ENCODE measurements around the gene CNTNAP5. TPM values are rescaled to one million over a fixed set of nuclear protein-coding genes. Genes with fewer than 3 reads are reported as not detected.

CNTNAP5 gene
- total RNA-seq, 4 donors from 2014 or later: not detected

DNA sequence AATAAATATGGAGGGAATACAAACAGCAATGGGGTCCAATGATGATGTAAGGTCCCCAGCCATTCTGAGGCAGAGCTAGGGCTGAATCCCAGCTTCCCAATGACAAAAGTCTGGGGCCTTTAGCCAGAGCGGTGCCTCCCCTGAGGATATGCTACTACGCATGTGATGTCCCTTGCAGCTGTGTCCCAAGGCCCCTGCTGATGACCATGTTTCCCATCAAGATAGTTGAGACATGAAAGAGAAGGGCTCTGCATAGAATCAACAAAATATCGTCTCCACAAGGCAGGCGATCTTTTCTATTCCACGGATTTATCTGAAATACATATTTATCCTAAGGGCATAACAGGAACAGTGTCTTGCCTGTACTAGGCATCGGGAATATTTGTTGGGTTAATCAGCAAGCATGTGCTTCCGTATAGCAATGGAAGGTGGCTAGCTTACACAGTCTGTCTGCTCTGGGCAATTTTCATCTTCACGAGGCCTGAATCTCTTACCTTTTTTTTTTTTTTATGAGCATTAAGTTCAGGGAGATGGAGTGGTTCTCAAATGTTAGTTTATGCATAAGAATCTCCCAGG, 284.6 kb downstream of the CNTNAP5 start:
- DNase-seq (ENCODE audit: low spot score in 2 of 2): no peak
- Histone ChIP-seq H3K27ac (no peak overlapping the region), H3K4me3 (no peak overlapping the region), H3K4me1 (no peaks in the 10 kb centered on the region), H3K27me3 (no peaks in the 10 kb centered on the region), H3K9me3 (no peaks in the 10 kb centered on the region), H3K36me3 (no peaks in the 10 kb centered on the region)
- TF ChIP-seq, protein P1, sequence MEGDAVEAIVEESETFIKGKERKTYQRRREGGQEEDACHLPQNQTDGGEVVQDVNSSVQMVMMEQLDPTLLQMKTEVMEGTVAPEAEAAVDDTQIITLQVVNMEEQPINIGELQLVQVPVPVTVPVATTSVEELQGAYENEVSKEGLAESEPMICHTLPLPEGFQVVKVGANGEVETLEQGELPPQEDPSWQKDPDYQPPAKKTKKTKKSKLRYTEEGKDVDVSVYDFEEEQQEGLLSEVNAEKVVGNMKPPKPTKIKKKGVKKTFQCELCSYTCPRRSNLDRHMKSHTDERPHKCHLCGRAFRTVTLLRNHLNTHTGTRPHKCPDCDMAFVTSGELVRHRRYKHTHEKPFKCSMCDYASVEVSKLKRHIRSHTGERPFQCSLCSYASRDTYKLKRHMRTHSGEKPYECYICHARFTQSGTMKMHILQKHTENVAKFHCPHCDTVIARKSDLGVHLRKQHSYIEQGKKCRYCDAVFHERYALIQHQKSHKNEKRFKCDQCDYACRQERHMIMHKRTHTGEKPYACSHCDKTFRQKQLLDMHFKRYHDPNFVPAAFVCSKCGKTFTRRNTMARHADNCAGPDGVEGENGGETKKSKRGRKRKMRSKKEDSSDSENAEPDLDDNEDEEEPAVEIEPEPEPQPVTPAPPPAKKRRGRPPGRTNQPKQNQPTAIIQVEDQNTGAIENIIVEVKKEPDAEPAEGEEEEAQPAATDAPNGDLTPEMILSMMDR (IDR thresholded peaks at IDR 0.05): no peak
- TF ChIP-seq POLR2A (IDR thresholded peaks at IDR 0.05): no peak
- TF ChIP-seq POLR2AphosphoS5 (IDR thresholded peaks at IDR 0.05): no peak
- no peak for TF ChIP-seq EP300 (IDR thresholded peaks at IDR 0.05)
- WGBS: 59% methylated on average over 8 of the region's 8 CpGs

DNA sequence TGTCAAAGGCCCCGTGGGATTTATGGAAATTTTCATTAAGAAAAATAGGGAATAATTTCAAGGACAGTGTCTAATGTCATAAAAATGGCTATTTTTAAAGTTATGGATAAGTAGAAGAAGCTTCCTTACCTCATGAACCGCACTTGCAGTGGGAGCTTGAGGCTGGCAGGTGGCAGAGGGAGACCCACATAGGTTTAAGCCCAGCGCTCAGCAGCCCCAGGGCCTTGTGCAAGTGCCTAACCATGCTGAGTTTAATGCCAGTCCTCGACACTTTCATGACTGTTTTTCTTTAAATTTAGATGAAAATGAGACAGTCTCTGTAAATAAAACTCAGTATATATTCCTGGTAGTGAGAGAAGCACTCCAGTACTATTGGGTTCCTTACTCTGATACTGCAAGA, 285.6 kb downstream of the CNTNAP5 start:
- TF ChIP-seq POLR2A (IDR thresholded peaks at IDR 0.05) (no peak), EP300 (IDR thresholded peaks at IDR 0.05) (no peak), POLR2AphosphoS5 (IDR thresholded peaks at IDR 0.05) (no peak)
- TF ChIP-seq, protein P1 (IDR thresholded peaks at IDR 0.05): no peak
- Histone ChIP-seq H3K27ac (no peak overlapping the region), H3K9me3 (no peaks in the 10 kb centered on the region), H3K36me3 (no peaks in the 10 kb centered on the region), H3K27me3 (no peaks in the 10 kb centered on the region), H3K4me1 (no peaks in the 10 kb centered on the region), H3K4me3 (no peak overlapping the region)
- no peak for DNase-seq (ENCODE audit: low spot score in 2 of 2)
- 77% methylated on average over 4 of the region's 4 CpGs for WGBS

DNA sequence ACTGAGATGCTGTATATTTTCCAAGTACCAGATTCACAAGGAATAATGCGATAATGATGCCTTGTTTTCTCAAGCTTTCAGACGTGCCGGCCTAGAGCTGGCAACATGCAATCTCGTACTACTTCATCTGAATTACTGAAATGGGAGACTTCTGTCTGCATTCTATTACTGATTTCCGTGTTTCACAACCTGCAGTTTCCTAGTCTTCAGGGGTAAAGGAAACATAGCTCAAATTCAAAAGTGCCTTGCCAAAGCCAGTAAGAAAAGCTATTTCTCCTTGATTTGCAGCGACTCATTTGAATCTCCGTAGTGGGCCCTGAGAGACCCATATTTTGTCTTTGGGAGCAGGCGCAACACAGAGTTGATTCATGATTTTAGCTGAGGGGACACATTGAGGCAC, 289.0 kb downstream of the CNTNAP5 start:
- Histone ChIP-seq H3K4me1 (no peaks in the 10 kb centered on the region), H3K4me3 (no peak overlapping the region), H3K9me3 (no peaks in the 10 kb centered on the region), H3K27ac (no peak overlapping the region), H3K36me3 (no peaks in the 10 kb centered on the region), H3K27me3 (no peaks in the 10 kb centered on the region)
- WGBS: 87% methylated on average over 8 of the region's 8 CpGs
- DNase-seq (ENCODE audit: low spot score in 2 of 2): no peak
- TF ChIP-seq, protein P1 (IDR thresholded peaks at IDR 0.05): no peak
- TF ChIP-seq EP300 (IDR thresholded peaks at IDR 0.05) (no peak), POLR2A (IDR thresholded peaks at IDR 0.05) (no peak), POLR2AphosphoS5 (IDR thresholded peaks at IDR 0.05) (no peak)

DNA sequence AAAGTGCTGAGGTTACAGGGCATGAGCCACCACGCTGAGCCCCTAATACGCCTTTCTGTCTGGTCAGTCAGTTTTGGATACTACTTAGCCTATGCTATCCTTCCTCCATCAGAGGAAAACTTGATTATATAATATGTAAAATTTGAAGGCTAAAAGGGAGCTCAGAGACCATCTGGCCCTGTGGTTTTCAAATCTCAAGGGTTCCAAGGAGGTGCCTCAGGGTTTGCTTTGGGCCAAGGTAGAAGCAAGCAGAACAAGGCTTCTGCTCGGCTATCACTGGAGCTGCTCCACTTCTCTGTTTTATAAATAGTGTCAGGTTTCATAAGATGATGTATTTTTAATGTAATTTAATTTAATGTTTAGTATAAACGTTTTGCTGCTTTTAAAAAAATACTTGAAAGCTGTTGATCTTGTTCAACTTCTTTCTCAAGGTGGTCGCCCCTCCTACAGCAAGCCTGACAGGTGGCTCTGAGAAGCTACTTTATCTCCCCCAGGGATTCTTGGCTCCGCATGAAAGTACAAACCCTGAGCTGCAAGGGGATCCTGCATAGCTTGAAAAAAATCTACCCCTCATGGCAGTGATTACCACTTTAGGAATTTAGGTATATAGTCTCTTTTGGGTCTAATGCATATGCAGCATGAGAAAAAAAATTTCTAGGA, 290.3 kb downstream of the CNTNAP5 start:
- Histone ChIP-seq H3K27ac (no peak overlapping the region), H3K36me3 (no peaks in the 10 kb centered on the region), H3K9me3 (no peaks in the 10 kb centered on the region), H3K4me3 (no peak overlapping the region), H3K27me3 (no peaks in the 10 kb centered on the region), H3K4me1 (no peaks in the 10 kb centered on the region)
- DNase-seq (ENCODE audit: low spot score in 2 of 2): no peak
- TF ChIP-seq, protein P1 (IDR thresholded peaks at IDR 0.05): no peak
- TF ChIP-seq POLR2A (IDR thresholded peaks at IDR 0.05) (no peak), EP300 (IDR thresholded peaks at IDR 0.05) (no peak), POLR2AphosphoS5 (IDR thresholded peaks at IDR 0.05) (no peak)
- WGBS: 67% methylated on average over 6 of the region's 6 CpGs

DNA sequence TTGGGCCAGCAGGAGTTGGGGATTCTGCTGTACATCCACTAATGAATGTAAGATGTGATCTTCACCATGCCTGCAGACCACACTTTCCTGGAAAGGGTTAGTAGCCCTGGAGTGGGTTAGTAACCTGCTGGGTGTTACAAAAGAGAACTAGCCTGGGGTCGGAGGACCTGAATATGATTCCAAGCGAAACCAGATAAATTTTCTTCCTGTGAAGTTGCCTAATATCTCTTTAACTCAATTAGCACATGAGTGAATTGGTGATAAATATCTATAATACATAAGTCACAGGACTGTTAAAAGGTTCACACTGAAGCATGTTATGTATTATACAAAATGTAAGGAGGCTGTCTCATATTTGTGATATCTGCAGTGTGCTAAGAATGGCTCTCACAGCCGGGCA, 291.0 kb downstream of the CNTNAP5 start:
- Histone ChIP-seq H3K9me3 (no peaks in the 10 kb centered on the region), H3K4me3 (no peak overlapping the region), H3K27me3 (no peaks in the 10 kb centered on the region), H3K27ac (no peak overlapping the region), H3K4me1 (no peaks in the 10 kb centered on the region), H3K36me3 (no peaks in the 10 kb centered on the region)
- WGBS: 73% methylated on average over 3 of the region's 3 CpGs
- DNase-seq (ENCODE audit: low spot score in 2 of 2): no peak
- TF ChIP-seq EP300 (IDR thresholded peaks at IDR 0.05): no peak
- TF ChIP-seq POLR2AphosphoS5 (IDR thresholded peaks at IDR 0.05): no peak
- no peak for TF ChIP-seq POLR2A (IDR thresholded peaks at IDR 0.05)
- TF ChIP-seq, protein P1 (IDR thresholded peaks at IDR 0.05): no peak
